Hair follicle dermal papilla cell (primary cell): ENCODE data around the gene BSPH1. TPM values are rescaled to one million over a fixed set of nuclear protein-coding genes. Genes with fewer than 3 reads are reported as not detected.

ENCODE experiments used
- total RNA-seq: library from RNA; depleted of rRNA; stranded (reverse); fragments of >200 nt; gene quantifications from 2 replicates; pipeline ENCODE4 v1.2.3, GENCODE V29; 2012

BSPH1 gene, protein sequence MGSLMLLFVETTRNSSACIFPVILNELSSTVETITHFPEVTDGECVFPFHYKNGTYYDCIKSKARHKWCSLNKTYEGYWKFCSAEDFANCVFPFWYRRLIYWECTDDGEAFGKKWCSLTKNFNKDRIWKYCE
- not detected in 2 replicates for total RNA-seq

DNA sequence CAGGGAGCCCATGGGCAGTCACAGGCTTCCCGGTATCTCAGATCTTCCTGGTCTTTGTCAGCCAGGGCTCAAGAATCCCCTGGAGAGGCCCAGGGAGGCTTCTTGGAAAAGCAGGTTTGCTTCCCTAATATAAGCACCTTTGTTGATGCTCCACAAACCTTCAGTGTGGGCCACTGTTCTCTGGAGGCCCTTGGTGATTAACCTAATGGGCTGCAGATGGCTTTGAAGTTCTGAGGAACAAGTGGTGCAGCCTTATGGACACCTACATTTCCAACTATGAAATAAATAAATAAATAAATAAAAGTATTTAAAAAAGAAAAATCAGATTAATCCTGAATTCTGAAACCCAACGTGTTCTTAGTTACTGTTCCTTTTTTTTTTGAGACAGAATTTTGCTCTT lies at the start of gene BSPH1:
Gene BSPH1, minus strand, starts transcription at position 101 of the 400 bp plus-strand sequence. Its CDS starts 89 bp downstream, at position 12.

DNA sequence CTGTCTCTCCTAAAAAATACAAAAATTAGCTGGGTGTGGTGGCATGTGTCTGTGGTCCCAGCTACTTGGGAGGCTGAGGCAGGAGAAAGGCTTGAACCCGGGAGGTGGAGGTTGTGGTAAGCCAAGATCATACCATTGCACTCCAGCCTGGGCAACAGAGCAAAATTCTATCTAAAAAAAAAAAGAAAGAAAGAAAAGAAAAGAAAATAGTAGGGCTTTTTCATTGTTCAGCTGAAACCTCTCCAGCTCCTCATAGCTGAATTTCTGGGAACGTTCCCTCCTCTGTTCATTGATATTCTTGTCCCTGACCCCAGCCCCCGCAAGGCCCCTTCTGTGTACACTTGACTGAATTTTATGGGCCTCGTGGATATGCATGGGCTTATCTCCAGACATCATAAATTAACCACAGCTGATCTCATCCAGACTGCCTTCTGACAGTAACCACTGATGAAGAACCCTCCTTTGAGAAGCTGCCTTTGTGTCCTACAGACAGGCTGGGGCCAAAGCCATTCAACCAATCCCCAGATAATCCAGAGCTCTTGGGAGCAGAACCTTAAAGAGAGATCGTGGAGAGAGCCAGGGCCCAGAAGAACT lies 2.3 kb upstream of the BSPH1 start, which contains the start of gene ELSPBP1:
Gene ELSPBP1, plus strand, starts transcription at position 424 of the 594 bp plus-strand sequence. CDS start 14,036 bp downstream, outside the sequence.

Other genes with a start within 250 kb of the BSPH1 start
- gene NOP53, start 246.6 kb downstream of the BSPH1 start, total RNA-seq, result 106 and 110 TPM in 2 replicates
- 127 and 158 TPM in 2 replicates for gene SELENOW, start 213.5 kb downstream of the BSPH1 start, total RNA-seq
- gene TPRX1, start 187.6 kb downstream of the BSPH1 start, total RNA-seq, result not detected in 2 replicates
- gene CRX, start 170.2 kb downstream of the BSPH1 start, total RNA-seq, result not detected in 2 replicates
- gene TPRX2, start 132.9 kb downstream of the BSPH1 start, total RNA-seq, result not detected in 2 replicates
- gene SULT2A1, start 105.9 kb downstream of the BSPH1 start, total RNA-seq, result not detected in 2 replicates
- gene ELSPBP1, start 2.5 kb upstream of the BSPH1 start, total RNA-seq, result not detected in 2 replicates
- not detected in 2 replicates for gene CABP5, start 51.9 kb upstream of the BSPH1 start, total RNA-seq
- 4.7 and 7.7 TPM in 2 replicates for gene PLA2G4C, start 118.6 kb upstream of the BSPH1 start, total RNA-seq
- 6.3 and 7.5 TPM in 2 replicates for gene LIG1, start 178.2 kb upstream of the BSPH1 start, total RNA-seq
- 2.4 and 3.1 TPM in 2 replicates for gene ZSWIM9, start 178.5 kb upstream of the BSPH1 start, total RNA-seq